HUES6 (cell line): ENCODE results near the gene DMAC2.
"Not testable (repeated sequence)": the region's sequence is repeated elsewhere in the genome, so short reads cannot be mapped to it uniquely, and the experiment has no call there.

ENCODE experiments used
- H3K27ac ChIP-seq: 2 replicates; pipeline ENCODE4 v1.7.0; 2013; ENCODE audit warnings: low read depth, mild to moderate bottlenecking, low read length, inconsistent platforms
- H3K27me3 ChIP-seq: 2 replicates; pipeline ENCODE4 v1.6.1; 2013; ENCODE audit warnings: low read length; ENCODE audit not compliant: control insufficient read depth, insufficient read depth
- H3K36me3 ChIP-seq: 2 replicates; pipeline ENCODE4 v1.6.1; 2013; ENCODE audit warnings: low read length; ENCODE audit not compliant: control insufficient read depth, insufficient read depth
- H3K4me1 ChIP-seq: 2 replicates; pipeline ENCODE4 v1.6.1; 2013; ENCODE audit warnings: low read length; ENCODE audit not compliant: control insufficient read depth, insufficient read depth
- H3K4me3 ChIP-seq: 2 replicates; pipeline ENCODE4 v1.5.1; 2013; ENCODE audit warnings: low read depth, low read length
- H3K9ac ChIP-seq: one replicate; pipeline ENCODE4 v1.6.1; 2013; ENCODE audit warnings: mild to moderate bottlenecking, low read length
- H3K9me3 ChIP-seq: 2 replicates; pipeline ENCODE4 v1.6.1; 2013; ENCODE audit warnings: low read depth, low read length; ENCODE audit not compliant: control insufficient read depth, insufficient read depth

DMAC2 gene

GRCh38 chr19:41439441-41440222, at the start of gene DMAC2:
Gene DMAC2, minus strand, starts transcription at chr19:41439912. Its CDS starts 13 bp downstream, at chr19:41439899.
- peak within 1 kb of the TSS; percentile 95 for H3K27ac ChIP-seq
- peaks cover 12% of the 10 kb centered on the region; the same call in 1 of the 2 replicates for H3K36me3 ChIP-seq
- peak within 1 kb of the TSS; percentile 90 for H3K9ac ChIP-seq
- H3K9me3 ChIP-seq = no peaks in the 10 kb centered on the region
- H3K27me3 ChIP-seq = peaks cover 9% of the 10 kb centered on the region; the same call in 1 of the 2 replicates
- H3K4me1 ChIP-seq = no peaks in the 10 kb centered on the region
- peak within 1 kb of the TSS; percentile 94 for H3K4me3 ChIP-seq

GRCh38 chr19:41486953-41487352, 47.2 kb upstream of the DMAC2 start:
- peaks cover 25% of the 10 kb centered on the region for H3K9me3 ChIP-seq
- H3K27ac ChIP-seq, H3K36me3 ChIP-seq, H3K4me3 ChIP-seq, H3K4me1 ChIP-seq, H3K9ac ChIP-seq: not testable (repeated sequence)
- peaks cover 19% of the 10 kb centered on the region; the same call in 1 of the 2 replicates for H3K27me3 ChIP-seq

GRCh38 chr19:41484822-41485221, 45.1 kb upstream of the DMAC2 start:
- Histone ChIP-seq H3K27me3 (peaks cover 33% of the 10 kb centered on the region; the same call in 1 of the 2 replicates), H3K27ac (no peak overlapping the region), H3K9ac (no peak overlapping the region), H3K36me3 (no peaks in the 10 kb centered on the region), H3K4me3 (no peak overlapping the region), H3K9me3 (peaks cover 25% of the 10 kb centered on the region), H3K4me1 (no peaks in the 10 kb centered on the region)

GRCh38 chr19:41480336-41480735, 40.6 kb upstream of the DMAC2 start:
- Histone ChIP-seq H3K27ac (no peak overlapping the region), H3K9ac (no peak overlapping the region), H3K36me3 (no peaks in the 10 kb centered on the region), H3K4me1 (no peaks in the 10 kb centered on the region), H3K4me3 (no peak overlapping the region), H3K9me3 (peaks cover 7% of the 10 kb centered on the region; the same call in 1 of the 2 replicates), H3K27me3 (peaks cover 76% of the 10 kb centered on the region)

GRCh38 chr19:41479757-41480191, 40.1 kb upstream of the DMAC2 start:
- Histone ChIP-seq H3K9ac (no peak overlapping the region), H3K4me1 (no peaks in the 10 kb centered on the region), H3K27ac (no peak overlapping the region), H3K27me3 (peaks cover 78% of the 10 kb centered on the region), H3K36me3 (no peaks in the 10 kb centered on the region), H3K4me3 (no peak overlapping the region), H3K9me3 (peaks cover 4% of the 10 kb centered on the region; the same call in 1 of the 2 replicates)

GRCh38 chr19:41478875-41479756, 39.4 kb upstream of the DMAC2 start:
- Histone ChIP-seq H3K27ac (no peak overlapping the region), H3K4me1 (no peaks in the 10 kb centered on the region), H3K36me3 (no peaks in the 10 kb centered on the region), H3K27me3 (peaks cover 84% of the 10 kb centered on the region), H3K9me3 (peaks cover 4% of the 10 kb centered on the region; the same call in 1 of the 2 replicates), H3K9ac (no peak overlapping the region), H3K4me3 (no peak overlapping the region)

GRCh38 chr19:41478171-41478570, 38.5 kb upstream of the DMAC2 start:
- Histone ChIP-seq H3K4me3 (no peak overlapping the region), H3K9ac (no peak overlapping the region), H3K36me3 (no peaks in the 10 kb centered on the region), H3K27ac (no peak overlapping the region), H3K4me1 (no peaks in the 10 kb centered on the region), H3K9me3 (peaks cover 4% of the 10 kb centered on the region; the same call in 1 of the 2 replicates), H3K27me3 (peaks cover 88% of the 10 kb centered on the region)

GRCh38 chr19:41476583-41476982, 36.9 kb upstream of the DMAC2 start:
- Histone ChIP-seq H3K36me3 (no peaks in the 10 kb centered on the region), H3K9ac (no peak overlapping the region), H3K4me3 (no peak overlapping the region), H3K9me3 (no peaks in the 10 kb centered on the region; the same call in 1 of the 2 replicates), H3K27me3 (peaks cover 90% of the 10 kb centered on the region), H3K4me1 (no peaks in the 10 kb centered on the region), H3K27ac (no peak overlapping the region)

GRCh38 chr19:41463257-41464256, 23.8 kb upstream of the DMAC2 start:
- H3K9ac ChIP-seq, H3K4me1 ChIP-seq, H3K4me3 ChIP-seq, H3K36me3 ChIP-seq, H3K27ac ChIP-seq: not testable (repeated sequence)
- Histone ChIP-seq H3K9me3 (peaks cover 24% of the 10 kb centered on the region), H3K27me3 (peaks cover 56% of the 10 kb centered on the region)

- peaks cover 59% of the 10 kb centered on the region for H3K27me3 ChIP-seq
Measured at GRCh38 chr19:41462497-41462896, 22.8 kb upstream of the DMAC2 start.

More at GRCh38 chr19:41462497-41462896, 22.8 kb upstream of the DMAC2 start:
- Histone ChIP-seq H3K9ac (no peak overlapping the region), H3K4me1 (no peaks in the 10 kb centered on the region), H3K9me3 (peaks cover 24% of the 10 kb centered on the region), H3K27ac (no peak overlapping the region), H3K4me3 (no peak overlapping the region), H3K36me3 (no peaks in the 10 kb centered on the region)
